ENCODE measurements around the gene MOBP.

The MOBP gene

DNA sequence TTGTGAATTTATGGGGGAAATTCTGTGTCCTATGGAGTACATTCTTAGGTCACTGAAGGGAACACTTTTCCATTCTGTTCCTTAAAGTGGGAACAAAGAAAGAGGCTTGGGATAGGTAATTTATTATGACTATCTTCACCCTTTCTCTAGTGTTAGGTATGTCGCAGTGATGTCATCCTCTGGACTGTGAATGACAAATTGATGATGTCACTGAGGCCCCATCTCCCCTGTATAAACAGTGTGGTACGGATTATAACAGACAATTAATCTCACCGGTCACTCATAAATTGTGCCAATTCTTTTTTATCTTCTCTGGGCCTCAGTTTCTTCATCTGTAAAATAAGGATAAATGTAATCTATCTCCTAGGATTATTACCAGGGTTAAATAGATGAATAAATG lies 23.5 kb downstream of the MOBP start:
- no peak for FAIRE-seq
- no peak for DNase-seq (ENCODE audit: insufficient read length, low spot score)

DNA sequence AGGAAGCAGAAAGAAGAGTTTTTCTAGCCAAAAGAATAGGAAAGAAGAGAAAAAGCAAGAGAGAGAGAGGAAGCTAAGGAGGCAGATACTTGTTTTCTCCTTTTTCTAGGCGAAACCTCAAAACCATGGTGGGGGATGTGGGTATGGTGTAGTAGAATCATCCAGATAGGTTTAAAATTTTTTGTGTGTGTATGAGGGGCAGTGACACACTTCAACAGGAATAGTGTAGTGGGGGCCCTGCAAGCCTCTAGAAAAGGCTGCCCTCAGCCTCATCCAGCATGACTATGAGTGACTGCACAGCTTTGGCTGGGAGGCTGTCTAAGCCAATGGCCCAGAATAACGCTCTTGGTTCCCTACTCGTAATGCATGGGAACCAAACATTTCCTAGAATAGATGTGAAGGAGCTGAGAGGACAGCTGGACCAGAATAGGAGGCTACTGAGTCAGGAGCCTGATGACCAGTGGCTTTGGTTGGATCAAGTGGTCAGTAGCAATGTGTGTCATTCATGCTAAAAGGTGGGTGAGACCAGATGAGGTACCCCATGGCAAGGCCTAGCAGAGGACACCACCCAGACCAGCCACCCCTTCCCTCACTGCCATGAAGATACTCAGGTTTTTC lies 24.4 kb downstream of the MOBP start:
- FAIRE-seq (no peak), DNase-seq (ENCODE audit: insufficient read length, low spot score) (no peak)

DNA sequence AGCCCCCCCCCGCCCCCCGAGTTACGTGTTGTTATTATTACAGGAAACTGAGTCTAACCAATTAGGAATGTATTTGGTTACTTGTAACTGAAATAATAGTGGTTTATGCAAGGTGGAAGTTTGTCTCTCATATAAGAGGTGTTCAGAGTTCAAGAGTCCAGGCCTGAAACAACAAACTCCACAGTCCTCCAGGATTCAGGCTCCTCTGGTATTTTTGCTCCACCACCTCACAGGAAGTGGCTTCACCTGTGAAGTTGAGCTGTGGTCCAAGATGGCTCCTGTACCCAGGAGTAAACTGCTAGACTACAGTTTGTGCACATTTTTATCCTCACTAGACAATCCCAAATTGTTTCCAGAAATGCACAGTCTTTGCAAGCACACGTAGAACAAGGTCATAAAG lies 27.3 kb downstream of the MOBP start:
- DNase-seq (ENCODE audit: insufficient read length, low spot score): no peak
- FAIRE-seq: no peak

DNA sequence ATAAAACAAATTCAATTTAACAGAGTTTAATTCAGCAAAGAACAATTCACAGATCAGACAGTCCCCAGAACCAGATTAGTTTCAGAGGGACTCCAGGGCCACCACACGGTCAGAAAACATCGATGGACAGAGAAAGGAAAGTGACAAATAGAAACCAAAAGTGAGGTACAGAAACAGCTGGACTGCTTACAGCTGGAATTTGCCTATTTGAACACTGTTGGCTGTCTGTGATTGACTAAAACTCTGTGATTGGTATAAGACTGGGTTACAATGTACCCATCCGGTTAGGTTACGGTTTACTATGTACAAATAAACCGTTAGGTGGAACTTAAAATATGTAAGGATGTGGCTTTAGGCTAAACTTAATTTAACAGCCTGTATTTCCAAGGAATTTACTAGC lies 30.3 kb downstream of the MOBP start:
- no peak for FAIRE-seq

DNA sequence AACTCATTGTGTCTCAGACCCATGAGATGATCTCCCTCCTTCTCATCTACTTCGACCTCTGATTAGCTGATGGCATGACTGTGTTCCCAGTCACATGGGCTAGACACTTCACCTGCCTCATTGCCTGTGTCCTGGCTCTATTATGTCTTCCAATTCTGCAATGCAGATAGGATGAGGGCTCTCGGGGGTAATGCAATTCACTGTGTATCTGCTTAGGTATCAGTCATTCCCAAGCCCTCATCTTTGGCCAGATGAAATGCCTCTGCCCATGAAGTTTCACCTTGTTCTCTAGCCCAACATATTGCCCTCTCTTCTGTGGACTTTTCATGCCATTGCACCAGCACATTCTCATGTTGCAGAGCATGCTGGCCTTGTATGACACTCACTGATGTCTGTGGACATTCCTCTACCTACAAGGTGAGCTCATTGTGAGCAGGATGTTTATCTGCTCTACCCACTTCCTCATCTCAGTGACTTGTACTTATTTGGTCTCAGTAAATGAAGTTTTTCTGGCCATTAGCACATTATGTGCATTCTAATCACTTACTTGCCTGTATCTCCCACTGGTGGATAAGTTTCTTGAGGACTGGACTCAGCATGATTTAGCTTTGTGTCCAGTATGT lies 32.3 kb downstream of the MOBP start:
- DNase-seq (ENCODE audit: insufficient read length, low spot score) (no peak), FAIRE-seq (no peak)

More for the DNA sequence above, 30.3 kb downstream of the MOBP start:
- no peak for DNase-seq (ENCODE audit: insufficient read length, low spot score)

DNA sequence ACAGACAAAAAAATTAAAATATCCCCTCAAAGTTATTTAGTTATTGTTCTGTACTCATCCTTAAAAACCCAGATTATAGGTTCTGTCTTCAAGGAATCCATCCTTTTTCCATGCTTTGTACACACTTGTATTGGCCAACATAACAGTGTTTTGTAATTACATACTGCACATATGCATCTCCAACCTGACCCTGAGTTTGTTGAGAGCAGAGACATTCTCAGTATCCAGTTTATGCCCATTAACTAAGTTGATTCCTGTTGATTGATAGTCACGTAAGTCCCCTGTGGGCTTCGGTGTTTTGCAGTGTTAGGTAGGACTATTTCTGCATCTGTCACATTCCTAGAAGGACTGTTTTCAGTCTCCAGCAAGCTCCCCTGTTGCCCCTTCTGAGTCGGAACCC lies 33.6 kb downstream of the MOBP start:
- FAIRE-seq (no peak), DNase-seq (ENCODE audit: insufficient read length, low spot score) (no peak)

DNA sequence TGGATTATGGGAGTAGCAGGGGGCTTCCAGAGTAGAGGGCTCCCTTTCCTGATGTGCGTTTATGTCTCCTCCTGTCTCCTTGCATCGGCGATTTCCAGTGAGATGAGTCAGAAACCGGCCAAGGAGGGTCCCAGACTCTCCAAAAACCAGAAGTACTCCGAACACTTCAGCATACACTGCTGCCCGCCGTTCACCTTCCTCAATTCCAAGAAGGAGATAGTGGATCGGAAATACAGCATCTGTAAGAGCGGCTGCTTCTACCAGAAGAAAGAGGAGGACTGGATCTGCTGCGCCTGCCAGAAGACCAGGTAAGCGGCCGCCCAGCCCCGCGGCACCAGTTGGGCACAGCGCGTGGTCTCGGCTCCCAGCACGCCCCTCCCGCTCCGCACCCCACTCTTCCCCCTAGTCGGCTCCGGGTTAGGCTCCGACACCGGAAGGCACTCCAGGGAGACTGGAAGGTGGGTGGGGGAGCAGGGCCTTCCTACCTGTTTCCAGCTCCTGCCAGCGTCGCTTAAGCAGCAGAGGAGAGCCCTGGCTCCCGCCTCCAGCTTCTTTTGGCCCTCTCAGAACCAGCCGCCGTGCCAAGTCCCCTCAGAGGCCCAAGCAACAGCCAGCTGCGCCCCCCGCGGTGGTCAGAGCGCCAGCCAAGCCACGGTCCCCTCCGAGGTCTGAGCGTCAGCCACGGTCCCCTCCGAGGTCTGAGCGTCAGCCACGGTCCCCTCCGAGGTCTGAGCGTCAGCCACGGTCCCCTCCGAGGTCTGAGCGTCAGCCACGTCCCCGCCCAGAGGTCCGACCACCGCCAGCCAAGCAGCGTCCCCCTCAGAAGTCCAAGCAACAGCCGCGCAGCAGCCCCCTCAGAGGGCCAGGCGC lies 34.7 kb downstream of the MOBP start:
- no peak for DNase-seq (ENCODE audit: insufficient read length, low spot score)
- FAIRE-seq: no peak

DNA sequence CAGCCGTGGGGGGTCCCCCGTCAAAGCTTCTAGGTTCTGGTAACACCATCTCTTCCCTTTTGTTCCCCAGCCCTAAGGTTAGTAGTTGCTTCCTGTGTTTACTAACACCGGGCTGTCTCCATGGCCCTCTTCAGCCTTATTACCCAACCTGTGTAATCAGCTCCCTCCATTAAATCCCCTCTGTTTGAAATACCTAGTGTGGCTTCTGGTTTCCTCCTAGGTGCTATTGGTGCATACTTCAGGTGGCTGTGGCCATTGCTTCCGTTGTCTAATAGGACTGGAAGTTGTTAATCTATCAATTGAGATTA lies 35.3 kb downstream of the MOBP start:
- no peak for FAIRE-seq
- no peak for DNase-seq (ENCODE audit: insufficient read length, low spot score)

DNA sequence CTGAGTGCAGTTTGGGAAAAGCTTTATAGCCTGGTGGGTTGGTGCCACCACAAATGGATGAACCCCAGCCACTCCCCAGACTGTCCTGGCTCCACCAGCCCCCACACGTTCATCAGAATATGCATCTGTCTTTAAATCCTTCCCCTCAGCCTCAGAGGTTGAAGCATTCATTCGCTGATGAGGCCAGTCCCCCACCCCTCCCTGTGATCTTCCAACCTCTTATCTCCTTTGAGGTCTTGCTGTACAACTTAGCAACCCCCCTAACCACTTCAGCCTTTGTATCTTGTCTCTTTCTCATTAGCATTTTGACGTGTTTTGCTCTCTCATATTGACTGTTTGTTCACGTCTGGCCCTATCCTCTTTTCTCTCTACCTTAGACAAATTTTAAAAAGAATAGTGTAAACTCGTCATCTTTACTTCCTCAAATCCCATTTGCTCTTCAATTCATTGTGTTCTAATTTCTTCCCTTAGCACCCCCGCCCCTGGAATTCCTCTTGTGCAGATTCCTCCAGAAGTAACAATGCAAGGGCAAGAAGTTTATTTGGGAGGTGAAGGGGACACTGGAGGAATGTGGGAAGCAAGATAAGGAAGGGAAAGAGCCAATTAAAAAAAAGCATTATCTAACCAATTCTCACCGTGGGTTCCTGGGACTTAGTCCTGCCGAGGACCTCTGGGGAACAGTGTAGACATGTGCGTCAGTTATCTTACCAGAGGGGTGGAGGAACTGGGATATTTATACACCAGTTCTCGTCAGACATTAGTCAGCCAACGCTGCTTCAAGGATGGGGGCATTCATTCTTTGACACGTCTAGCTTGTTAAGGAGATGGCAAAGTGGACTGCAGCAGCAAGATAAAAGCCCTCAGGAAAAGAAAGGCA lies 38.6 kb downstream of the MOBP start:
- FAIRE-seq (no peak), DNase-seq (ENCODE audit: insufficient read length, low spot score) (no peak)

DNA sequence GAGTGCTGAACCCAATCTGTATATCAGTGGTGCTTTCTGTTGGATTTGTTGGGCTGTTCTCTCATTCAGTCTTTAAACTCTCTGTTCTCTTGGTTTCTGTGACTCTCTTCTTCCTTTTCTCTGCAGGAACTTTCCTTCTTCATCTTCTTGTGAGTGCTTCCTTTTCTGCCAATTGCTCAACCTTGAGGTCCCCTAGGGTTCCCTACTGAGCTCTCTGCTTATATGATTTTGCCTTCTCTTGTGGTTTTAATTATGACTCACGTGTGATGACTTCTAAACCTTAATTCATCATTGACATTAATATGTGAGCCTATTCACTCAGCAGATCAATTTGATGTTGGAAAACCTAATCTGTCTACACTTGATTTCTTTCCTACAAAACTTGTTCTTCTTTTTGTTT lies 39.4 kb downstream of the MOBP start:
- FAIRE-seq (no peak), DNase-seq (ENCODE audit: insufficient read length, low spot score) (no peak)

DNA sequence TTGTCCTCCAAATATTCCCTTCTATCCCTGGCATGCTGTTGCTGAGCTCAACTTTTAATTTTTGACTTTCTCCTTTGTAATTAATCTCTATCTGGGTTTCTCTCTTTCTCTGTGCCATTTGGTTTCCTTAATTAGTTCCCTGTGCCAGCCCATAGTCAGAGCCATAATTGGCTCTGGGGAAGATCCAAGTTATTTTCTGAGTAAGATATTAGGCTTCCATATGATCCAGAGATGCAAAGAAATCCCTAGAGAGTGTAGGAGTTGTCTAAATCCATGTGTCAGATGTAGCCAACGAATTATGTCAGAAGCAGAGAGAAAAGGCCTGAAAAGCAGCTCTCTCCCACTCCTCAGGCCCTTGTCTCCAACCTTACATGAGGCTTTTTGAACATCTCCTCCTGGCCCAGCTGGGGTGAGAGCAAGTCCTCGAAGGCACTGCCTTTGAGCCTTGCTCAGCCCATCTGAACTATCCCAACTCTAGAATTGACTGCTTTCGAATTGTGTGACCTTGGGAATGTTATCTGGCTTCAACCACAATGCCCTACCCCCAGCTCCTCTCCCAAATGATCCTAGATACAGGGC lies 46.4 kb downstream of the MOBP start:
- DNase-seq (ENCODE audit: insufficient read length, low spot score) (no peak), FAIRE-seq (no peak)

DNA sequence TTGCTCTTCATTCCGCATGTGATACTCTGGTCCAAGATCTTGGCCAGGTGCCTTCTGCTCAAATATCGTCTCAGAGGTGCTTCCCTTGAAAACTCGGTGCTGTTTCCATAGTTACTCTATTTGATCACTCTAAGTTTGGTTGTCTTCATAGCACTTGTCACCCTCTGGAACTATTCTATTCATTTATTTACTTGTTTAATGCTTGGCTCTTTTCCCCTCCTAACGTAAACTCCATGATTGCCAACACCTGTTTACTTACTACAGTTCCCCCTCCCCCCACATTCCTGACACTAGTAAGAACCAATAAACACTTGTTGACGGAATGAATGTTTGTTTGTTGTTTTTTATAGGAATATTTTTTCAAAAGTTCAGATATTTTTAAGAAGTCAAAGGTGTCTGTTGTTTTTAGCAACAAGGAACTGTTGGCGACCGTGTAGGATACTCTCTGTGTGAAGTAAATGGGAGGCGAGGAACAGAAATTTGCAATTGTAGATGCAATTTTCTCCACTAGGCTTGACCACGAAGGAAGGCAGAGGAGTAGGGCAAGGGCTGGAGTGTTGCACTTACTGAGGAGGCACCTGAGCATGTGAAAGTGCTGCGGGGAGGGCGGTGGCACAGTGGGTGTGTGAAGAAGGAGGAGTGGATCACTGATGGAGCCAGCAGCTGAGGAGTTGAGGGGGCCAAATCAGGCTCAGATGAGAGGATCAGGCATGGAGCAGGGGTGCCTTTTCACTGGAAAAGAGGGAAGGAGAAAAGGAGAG lies 48.4 kb downstream of the MOBP start:
- FAIRE-seq (no peak), DNase-seq (ENCODE audit: insufficient read length, low spot score) (no peak)

DNA sequence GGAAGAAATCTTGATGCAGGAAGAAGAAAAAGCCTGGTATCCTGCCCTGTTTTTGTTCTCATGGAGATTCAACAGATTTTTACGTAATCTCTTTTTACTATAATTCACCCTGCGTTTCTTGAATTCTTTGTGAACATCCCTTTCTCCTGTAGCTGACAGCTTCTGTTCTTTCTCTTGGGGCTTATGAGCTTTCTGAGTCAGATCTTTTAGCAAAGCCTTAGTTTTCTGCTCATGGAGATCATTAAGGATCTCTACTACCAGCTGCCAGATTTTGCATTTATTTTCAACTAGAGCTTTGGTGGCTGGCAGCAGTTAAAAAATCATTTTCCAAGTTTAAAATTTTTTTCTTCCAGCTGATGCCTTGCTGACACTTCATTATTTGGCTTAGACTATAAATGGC lies 51.6 kb downstream of the MOBP start:
- DNase-seq (ENCODE audit: insufficient read length, low spot score) (no peak), FAIRE-seq (no peak)

DNA sequence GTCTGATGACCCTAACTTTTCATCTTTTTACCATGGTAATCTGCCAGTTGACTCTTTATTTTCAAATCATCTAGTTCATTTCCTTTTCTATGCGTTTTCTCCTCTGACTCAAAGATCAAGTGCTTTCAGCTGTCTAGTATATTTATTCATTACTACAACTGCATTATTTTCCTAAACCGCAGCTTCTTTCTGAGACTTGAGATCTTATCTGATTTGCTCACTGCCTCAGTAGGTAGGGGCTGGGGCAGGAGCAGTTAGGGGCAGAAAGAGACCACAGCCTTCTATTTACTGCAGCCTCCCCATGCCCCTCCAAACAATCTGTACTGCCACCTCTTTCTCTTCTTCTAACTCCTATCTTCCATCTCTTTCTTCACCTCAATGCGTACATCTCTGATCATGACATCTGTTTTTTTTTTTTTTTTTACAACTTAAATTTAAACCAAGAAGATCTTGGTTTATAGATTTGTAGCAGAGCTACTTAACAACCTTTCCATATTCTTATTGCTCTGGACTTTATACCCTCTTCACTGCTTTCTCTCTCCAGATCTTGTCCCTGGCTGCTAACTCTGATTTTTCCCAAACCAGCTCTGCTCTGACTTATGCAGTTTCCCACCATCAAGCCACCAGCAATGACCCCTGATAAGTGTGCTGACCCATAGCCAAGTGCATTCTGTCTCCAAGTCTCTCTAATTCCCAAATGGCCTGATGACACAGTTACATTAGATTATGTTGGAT lies 52.2 kb downstream of the MOBP start:
- no peak for FAIRE-seq
- DNase-seq (ENCODE audit: insufficient read length, low spot score): no peak

DNA sequence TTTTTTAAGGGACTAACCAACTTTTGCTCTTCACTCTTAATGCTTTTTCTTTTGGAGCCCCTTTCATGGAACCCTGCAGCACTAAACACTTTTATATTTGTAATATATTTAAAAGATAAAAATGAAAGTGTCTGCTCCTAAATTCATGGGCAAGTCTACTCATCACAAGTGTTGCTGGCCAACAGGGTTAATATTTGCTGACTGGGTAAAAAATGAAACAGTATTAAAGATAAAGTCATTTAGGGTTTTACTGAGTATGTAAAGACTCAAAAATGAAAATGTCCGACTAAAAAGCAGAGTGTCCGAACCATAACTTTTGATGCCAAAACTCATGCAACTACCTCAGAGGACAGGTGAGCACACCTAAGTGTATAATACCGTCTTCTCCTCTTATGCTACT lies 54.0 kb downstream of the MOBP start:
- FAIRE-seq (no peak), DNase-seq (ENCODE audit: insufficient read length, low spot score) (no peak)

DNA sequence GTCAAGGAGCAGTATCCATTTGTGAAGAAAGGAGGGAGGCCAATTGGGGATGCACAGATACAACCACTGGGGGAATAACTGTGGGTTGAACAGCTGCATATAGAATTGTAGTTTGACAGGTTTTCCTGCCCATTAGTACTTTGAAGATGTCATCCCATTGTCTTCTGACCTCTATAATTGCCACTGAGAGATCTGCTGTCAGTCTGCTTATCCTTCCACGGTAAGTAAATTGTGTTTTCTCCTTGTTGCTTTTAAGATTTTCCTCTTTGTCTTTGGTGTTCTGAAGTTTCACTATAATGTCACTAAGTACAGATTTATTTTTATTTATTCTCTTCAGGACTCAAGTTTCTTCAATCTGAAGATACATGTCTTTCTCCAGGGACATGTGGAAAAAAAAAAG lies 56.6 kb downstream of the MOBP start:
- DNase-seq (ENCODE audit: insufficient read length, low spot score) (no peak), FAIRE-seq (no peak)

DNA sequence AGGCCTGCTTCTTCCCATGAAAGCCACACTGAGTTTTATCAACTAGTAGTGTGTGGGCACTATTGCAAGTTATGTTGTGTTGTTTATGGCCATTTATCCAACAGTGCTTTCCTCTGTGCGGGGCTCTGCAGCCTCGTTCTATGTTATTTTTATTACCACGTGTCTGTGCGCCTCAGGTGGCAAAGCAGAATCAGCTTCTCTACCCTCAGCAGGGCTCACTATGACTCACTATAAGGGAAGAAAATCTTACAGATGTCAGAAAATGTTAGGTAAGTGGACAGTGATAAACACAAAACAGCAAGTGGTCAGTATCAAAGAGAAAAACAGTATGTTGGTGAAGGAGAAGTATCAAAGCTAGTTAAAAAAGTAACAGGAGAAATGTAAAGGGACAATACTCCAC lies 61.4 kb downstream of the MOBP start:
- no peak for DNase-seq (ENCODE audit: insufficient read length, low spot score)
- no peak for FAIRE-seq

DNA sequence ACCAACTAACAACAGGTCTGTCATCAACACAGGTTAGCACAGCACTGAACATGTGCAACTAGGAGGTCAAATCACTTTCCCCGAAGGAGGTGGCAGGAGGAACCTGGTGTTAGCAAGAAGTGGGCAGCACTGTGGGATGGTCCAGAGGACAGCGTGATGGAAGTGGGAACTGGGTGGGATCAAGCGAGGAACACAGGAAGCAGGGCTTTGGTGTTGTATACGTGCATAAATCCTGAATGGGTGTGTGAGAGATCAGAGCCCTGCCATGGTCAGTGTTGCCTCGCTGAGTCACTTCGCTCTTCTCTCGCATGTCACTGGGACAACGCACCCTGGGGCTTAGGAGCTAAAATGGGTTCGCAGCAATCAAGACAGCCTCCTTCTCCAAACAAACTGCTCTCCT lies 62.1 kb downstream of the MOBP start:
- DNase-seq (ENCODE audit: insufficient read length, low spot score): no peak
- no peak for FAIRE-seq

DNA sequence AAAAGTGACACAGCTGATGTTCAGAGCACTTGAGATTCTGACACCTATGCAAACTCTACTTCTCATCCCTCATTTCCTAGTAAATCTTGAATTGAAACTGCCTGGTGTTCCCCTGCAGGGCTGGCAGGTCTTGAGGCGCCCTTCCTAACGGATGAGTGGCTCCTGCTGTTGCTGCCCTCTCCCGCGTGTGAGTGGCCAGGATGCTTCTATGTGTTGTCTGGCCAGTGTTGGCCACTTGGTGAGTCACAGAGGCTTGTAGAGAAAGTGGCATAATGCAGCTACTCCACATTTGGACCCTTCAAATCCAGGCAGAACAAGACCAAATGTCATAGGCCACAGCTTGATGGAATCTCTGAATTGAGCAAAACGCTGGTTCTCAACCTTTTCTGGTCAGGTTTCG lies 63.6 kb downstream of the MOBP start:
- FAIRE-seq (no peak), DNase-seq (ENCODE audit: insufficient read length, low spot score) (no peak)

DNA sequence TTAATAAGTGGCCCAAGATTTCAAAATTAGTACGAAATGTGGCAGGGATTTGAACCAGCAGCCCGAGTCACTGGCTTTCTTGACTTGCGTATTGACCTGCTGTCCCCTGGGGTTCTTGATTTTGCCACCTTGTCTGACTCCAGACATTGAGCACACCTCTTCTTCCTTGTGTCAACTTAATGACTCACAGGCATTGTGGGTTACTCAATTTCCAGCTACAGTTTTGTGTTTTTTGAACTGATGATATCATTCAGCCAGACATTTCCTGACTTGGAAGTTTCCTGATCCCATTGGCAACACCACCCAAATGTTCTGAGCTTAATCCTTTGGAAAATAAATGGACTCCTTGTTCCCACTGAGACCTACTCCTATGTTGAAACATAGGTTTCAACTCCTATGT lies 64.2 kb downstream of the MOBP start:
- no peak for DNase-seq (ENCODE audit: insufficient read length, low spot score)
- FAIRE-seq: no peak

Data from HTR-8/SVneo (cell line).